ENCODE measurements around the gene TXNRD2.

The TXNRD2 gene

DNA sequence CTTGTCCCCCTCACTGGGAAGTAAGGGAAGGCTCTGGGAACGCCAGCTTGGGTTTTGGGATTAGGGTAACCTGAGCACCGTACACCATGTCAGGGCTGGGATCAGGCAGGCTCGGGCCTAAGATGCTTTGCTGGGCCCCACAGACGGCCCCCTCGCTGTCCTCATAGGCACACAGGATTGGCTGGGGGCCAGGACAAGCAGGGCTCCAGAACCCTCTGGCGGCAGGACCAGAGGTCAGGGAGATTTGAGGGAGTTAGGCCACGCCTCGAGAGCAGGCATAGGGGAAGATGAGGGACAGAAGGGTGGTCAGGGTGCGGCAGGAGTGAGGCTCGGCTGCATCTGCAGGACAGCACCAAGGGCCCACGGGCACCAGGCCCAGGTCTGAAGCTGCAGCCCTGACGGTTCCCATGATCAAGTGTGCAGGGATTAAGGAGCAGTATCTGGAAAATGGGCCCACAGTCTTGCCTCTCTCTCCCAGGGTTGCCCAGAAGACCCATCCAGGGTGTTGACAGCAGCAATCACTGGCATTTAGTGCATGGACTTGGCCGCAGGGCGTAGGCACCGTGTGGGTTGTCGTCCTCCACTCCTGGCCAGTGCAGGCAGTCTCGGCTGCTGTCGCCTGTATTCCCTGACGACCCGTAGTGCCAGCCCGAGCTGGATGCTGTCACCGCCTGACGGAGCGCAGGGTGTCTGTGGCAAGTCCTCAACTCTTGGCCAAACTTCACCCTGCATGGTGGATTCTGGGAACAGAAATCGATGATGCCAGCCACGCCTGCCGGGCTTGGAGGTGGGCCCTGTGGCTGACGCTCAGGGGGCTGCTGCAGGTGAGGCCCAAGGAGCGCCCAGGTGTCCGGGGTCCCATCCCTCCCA, 71.2 kb downstream of the TXNRD2 start:
- H3K9me3 ChIP-seq (ENCODE audit: severe bottlenecking), result peaks cover 4% of the 10 kb centered on the region
- ATAC-seq (ENCODE audit: low read depth), result no peak
- H3K27me3 ChIP-seq (ENCODE audit: insufficient read depth, poor library complexity, severe bottlenecking), result no peaks in the 10 kb centered on the region
- H3K4me3 ChIP-seq (ENCODE audit: severe bottlenecking), result no peak overlapping the region
- no peak overlapping the region for H3K27ac ChIP-seq (ENCODE audit: poor library complexity, severe bottlenecking)
- TF ChIP-seq, protein P1, sequence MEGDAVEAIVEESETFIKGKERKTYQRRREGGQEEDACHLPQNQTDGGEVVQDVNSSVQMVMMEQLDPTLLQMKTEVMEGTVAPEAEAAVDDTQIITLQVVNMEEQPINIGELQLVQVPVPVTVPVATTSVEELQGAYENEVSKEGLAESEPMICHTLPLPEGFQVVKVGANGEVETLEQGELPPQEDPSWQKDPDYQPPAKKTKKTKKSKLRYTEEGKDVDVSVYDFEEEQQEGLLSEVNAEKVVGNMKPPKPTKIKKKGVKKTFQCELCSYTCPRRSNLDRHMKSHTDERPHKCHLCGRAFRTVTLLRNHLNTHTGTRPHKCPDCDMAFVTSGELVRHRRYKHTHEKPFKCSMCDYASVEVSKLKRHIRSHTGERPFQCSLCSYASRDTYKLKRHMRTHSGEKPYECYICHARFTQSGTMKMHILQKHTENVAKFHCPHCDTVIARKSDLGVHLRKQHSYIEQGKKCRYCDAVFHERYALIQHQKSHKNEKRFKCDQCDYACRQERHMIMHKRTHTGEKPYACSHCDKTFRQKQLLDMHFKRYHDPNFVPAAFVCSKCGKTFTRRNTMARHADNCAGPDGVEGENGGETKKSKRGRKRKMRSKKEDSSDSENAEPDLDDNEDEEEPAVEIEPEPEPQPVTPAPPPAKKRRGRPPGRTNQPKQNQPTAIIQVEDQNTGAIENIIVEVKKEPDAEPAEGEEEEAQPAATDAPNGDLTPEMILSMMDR (IDR thresholded peaks at IDR 0.05; ENCODE audit: poor library complexity, severe bottlenecking), result no peak
- peaks cover 4% of the 10 kb centered on the region; the same call in 1 of the 2 replicates for H3K36me3 ChIP-seq (ENCODE audit: low read depth)
- DNase-seq (ENCODE audit: low spot score), result peak; percentile 57
- peaks cover 20% of the 10 kb centered on the region for H3K4me1 ChIP-seq (ENCODE audit: insufficient read depth, poor library complexity, severe bottlenecking)

DNA sequence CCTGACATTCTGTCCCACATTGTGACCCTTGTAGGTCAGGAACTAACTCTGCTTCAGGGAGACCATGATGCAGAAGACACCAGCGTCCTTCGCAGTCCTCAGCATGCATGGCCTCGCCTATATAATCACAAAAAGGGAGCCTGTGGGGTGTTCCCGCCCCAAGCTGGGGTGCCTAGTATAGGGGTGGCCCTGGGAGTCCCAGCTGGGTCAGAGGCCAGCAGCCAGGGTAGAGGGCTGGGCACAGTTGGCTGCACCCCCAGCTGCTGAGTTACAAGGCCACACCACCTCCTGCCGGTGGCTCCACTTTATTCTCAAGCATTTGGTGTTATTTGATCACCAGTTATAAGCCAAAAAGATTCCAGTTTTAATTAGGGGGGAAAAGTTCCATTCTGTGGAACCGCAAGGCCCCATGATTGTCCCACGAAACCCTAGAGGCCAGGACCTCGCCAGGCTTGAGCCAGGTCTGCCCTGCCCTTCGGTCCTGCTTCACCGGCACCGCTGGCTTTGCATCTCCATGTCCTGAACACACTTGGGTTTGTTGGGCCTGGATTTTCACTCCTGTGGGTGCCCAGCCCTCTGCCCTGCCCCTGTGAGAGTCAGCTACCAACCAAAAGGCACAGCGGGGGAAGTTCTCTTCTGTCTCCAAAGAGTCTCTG, 72.0 kb downstream of the TXNRD2 start:
- Histone ChIP-seq H3K27ac (ENCODE audit: poor library complexity, severe bottlenecking) (peak overlapping the region; percentile 0), H3K9me3 (ENCODE audit: severe bottlenecking) (peaks cover 4% of the 10 kb centered on the region), H3K36me3 (ENCODE audit: low read depth) (no peaks in the 10 kb centered on the region; the same call in 1 of the 2 replicates), H3K4me1 (ENCODE audit: insufficient read depth, poor library complexity, severe bottlenecking) (peaks cover 13% of the 10 kb centered on the region), H3K4me3 (ENCODE audit: severe bottlenecking) (no peak overlapping the region), H3K27me3 (ENCODE audit: insufficient read depth, poor library complexity, severe bottlenecking) (no peaks in the 10 kb centered on the region)
- DNase-seq (ENCODE audit: low spot score), result peak; percentile 41
- no peak for ATAC-seq (ENCODE audit: low read depth)
- TF ChIP-seq, protein P1 (IDR thresholded peaks at IDR 0.05; ENCODE audit: poor library complexity, severe bottlenecking), result no peak

DNA sequence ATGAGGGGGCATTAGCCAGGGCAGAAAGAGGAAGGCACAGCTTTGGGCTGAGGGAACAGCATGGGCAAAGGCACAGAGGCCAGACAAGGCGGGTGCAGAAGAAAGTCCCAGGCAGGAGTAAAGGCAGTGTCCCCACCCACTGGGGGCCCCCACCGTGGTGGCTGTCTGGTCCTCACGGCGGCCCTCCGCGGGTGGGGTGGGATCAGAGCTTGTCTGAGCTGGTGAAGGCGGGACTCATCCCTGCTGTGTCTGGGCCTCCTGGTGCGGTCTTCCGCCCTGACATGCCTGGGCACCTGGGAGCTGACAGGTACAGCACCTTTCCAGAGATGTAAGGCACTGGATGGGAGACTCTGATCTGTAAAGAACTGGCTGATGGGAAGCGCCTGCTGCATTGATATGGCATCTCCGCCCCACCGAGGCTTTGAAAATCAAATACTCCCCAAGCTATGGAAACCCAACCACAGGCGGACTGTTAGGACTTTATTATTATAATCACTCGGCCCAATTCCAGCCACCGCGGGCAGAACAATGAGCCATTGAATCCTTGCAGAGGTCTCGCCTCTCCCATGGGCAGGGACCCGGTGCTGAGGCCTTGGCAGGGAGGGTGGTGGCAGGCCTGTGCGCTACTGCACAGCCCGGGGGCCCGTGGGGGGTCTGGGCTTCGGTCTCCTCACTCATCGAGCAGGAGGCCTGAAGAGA, 72.7 kb downstream of the TXNRD2 start:
- Histone ChIP-seq H3K36me3 (ENCODE audit: low read depth) (no peaks in the 10 kb centered on the region; the same call in 1 of the 2 replicates), H3K4me1 (ENCODE audit: insufficient read depth, poor library complexity, severe bottlenecking) (peaks cover 8% of the 10 kb centered on the region), H3K4me3 (ENCODE audit: severe bottlenecking) (no peak overlapping the region), H3K9me3 (ENCODE audit: severe bottlenecking) (peaks cover 4% of the 10 kb centered on the region), H3K27ac (ENCODE audit: poor library complexity, severe bottlenecking) (peak overlapping the region; percentile 0), H3K27me3 (ENCODE audit: insufficient read depth, poor library complexity, severe bottlenecking) (no peaks in the 10 kb centered on the region)
- ATAC-seq (ENCODE audit: low read depth), result peak; percentile 47
- TF ChIP-seq, protein P1 (IDR thresholded peaks at IDR 0.05; ENCODE audit: poor library complexity, severe bottlenecking), result no peak
- DNase-seq (ENCODE audit: low spot score), result peak; percentile 56

DNA sequence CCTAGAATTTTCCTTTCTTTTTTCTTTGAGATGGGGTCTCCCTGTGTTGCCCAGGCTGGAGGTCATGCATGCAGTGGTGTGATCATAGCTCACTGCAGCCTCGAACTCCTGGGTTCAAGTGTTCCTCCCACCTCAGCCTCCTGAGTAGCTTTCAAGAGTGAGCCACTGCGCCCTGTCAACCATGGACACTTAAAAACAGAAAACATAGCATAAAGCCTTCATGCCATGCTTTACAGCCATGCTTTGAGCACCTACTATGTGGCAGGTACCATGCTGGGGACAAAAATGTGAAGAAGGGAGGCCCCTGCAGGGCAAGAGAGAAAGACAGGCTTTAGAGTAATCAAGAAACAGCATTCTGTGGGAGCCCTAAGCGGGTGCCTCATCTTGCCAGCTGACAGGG, 73.3 kb downstream of the TXNRD2 start:
- Histone ChIP-seq H3K9me3 (ENCODE audit: severe bottlenecking) (peaks cover 4% of the 10 kb centered on the region), H3K4me3 (ENCODE audit: severe bottlenecking) (no peak overlapping the region), H3K27me3 (ENCODE audit: insufficient read depth, poor library complexity, severe bottlenecking) (no peaks in the 10 kb centered on the region), H3K27ac (ENCODE audit: poor library complexity, severe bottlenecking) (no peak overlapping the region), H3K36me3 (ENCODE audit: low read depth) (no peaks in the 10 kb centered on the region; the same call in 1 of the 2 replicates), H3K4me1 (ENCODE audit: insufficient read depth, poor library complexity, severe bottlenecking) (peaks cover 8% of the 10 kb centered on the region)
- no peak for DNase-seq (ENCODE audit: low spot score)
- no peak for ATAC-seq (ENCODE audit: low read depth)
- TF ChIP-seq, protein P1 (IDR thresholded peaks at IDR 0.05; ENCODE audit: poor library complexity, severe bottlenecking), result peak; percentile 12
